Skeletal muscle cell (primary cell): ENCODE measurements around the gene NAXD.
"Not testable (repeated sequence)": the region's sequence is repeated elsewhere in the genome, so short reads cannot be mapped to it uniquely, and the experiment has no call there.

ENCODE experiments used
- DNase-seq: peaks from one replicate; pipeline ENCODE4 v3.0.0-alpha.2; 2010; ENCODE audit warnings: low read depth
- H3K4me3 ChIP-seq: 2 replicates; pipeline ENCODE4 v1.5.1; 2011; ENCODE audit warnings: low read depth, mild to moderate bottlenecking, control low read depth, low read length, moderate library complexity

The NAXD gene

DNA sequence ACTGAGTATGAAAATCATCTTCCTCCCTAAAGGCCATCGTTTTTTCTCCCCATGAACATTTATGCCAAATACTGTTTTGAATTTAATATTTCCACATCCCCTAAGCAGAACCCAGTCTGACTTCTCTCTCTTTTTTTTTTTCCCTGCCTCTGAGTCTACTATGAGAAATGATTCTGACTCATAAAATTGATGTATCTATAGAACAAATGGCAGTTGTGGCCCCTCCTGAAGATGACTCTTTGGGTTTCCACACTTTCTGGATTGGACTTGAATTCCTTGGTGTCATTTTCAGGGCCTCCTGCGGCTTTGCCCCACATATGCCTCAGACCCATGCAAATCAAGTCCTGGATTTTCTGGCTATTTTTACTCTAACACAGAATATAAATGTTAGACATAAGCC, 22.7 kb upstream of the NAXD start:
- H3K4me3 ChIP-seq: no peak overlapping the region
- no peak for DNase-seq

DNA sequence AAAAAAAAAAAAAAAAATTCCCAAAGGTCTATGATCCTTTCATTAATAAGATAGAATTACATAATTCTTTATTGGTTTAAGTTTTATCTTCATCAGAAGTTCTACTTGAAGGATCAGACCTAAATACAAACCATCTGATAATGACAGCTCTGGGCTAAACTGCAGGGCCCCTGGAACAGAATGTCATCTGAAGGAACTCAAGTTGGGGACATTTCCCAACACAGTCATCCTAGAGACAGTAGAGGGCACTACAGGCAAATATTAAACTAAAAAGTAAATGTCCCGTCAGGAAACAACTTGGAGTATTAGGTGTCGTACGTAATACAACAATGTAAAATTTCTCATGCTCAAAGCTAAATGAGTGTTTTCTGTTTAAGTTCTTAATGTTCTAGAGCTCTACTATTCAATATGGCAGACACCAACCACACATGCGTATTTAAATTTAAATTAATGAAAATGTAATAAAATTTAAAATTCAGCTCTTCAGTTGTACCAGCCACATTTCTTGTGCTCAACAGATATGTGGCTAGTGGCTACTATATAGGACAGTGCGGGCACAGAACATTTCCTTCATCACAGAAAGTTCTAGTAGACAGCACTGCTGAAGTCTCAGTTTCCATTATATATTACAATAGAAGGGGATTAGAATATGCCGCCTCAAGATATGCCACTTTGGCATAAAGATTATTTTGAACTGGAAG, 21.8 kb upstream of the NAXD start:
- H3K4me3 ChIP-seq: no peak overlapping the region
- no peak for DNase-seq

DNA sequence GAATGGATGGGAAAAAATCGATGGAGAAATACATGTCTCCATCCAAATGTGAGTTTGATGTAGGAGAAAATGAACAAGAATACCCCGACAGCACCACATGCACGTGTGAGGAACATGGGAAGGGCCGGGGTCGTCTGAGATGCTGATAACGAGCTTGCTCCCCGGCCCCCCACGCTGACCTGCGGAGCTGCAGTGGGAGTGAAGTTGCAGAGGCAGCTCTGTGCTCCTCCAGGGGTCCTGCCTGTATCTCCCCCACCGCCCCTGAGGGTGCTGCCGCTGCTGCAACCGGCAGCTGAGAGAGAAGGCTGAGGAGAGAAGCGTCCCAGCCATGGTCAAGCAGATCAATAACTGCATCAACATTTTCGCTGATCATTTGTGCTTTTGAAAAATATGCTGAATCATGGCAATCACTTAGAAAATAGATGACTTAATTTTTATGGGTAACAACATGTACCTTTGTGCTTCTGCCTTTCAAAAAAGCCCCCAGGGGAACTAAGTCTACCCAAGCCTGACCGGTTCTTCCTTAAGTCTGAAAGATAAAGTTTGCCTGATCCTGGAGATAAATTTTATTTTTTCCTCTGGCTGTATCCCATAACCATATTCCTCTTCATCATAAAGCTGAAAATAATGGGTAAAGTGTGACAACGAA, 18.2 kb upstream of the NAXD start:
- H3K4me3 ChIP-seq: no peak overlapping the region
- DNase-seq: no peak

DNA sequence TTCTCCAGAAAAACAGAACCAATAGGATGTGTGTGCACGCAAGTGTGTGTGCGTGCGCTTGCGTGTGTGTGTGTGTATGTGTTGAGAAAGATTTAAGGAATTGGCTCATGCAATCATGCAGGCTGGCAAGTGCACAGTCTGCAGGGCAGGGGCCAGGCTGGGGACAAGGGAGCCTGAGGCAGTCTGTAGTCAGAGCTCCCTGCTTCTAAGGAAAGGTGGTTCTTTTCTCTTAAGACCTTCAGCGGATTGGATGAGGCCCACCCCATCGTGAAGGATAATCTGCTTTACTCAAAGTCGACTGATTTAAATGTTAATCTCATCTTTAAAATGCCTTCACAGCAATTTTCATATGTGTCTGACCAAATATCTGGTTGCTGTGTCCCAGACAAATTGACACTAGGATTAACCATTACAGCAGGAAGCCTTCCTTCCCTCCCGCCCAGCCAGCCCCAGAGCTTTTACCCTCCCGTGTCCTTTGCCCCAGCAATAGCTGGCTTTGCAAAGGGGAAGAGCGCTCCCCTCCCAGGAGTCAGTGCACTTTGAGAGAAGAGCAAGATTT, 15.0 kb upstream of the NAXD start:
- DNase-seq: no peak
- H3K4me3 ChIP-seq: no peak overlapping the region

DNA sequence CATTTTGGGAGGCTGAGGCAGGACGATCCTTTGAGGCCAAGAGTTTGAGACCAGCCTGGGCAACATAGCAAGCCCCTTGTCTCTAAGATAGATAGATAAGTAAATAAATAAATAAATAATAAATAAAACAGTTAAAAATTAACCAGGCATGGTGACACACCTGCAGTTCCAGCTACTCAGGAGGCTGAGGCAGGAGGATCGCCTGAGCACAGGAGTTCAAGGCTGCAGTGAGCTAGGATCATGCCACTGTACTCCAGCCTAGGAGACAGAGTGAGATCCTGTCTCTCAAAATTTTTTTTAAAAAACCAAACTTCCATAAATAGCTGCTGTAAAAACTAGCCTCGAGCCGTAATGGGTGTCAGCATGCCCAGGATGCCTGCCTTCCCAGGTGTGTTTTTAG, 14.4 kb upstream of the NAXD start:
- H3K4me3 ChIP-seq: no peak overlapping the region
- no peak for DNase-seq

DNA sequence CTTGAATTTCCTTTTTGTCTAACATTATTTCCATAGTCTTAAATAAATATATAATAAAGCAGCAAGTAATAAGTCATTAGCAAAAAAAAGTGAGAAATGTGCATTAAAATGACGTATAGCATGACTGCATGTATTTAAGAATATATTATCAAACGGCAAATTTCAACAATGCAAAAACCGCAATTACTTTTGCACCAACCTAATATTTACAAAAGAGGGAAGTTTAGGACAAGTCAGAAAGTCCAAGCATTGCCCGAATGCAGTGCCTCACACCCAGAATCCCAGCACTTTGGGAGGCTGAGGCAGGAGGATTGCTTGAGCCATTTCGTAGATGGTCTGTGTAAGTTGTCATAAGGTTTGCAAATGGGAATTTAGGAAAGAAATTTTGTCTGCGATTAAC, 10.2 kb upstream of the NAXD start:
- DNase-seq: no peak
- H3K4me3 ChIP-seq: no peak overlapping the region

DNA sequence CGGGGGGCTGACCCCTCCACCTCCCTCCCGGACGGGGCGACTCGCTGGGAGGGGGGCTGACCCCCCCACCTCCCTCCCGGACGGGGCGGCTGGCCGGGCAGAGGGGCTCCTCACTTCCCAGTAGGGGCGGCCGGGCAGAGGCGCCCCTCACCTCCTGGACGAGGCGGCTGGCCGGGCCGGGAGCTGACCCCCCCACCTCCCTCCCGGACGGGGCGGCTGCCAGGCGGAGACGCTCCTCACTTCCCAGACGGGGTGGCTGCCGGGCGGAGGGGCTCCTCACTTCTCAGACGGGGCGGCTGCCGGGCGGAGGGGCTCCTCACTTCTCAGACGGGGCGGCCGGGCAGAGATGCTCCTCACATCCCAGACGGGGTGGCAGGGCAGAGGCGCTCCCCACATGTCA, 9.1 kb upstream of the NAXD start:
- H3K4me3 ChIP-seq, DNase-seq: not testable (repeated sequence)

DNA sequence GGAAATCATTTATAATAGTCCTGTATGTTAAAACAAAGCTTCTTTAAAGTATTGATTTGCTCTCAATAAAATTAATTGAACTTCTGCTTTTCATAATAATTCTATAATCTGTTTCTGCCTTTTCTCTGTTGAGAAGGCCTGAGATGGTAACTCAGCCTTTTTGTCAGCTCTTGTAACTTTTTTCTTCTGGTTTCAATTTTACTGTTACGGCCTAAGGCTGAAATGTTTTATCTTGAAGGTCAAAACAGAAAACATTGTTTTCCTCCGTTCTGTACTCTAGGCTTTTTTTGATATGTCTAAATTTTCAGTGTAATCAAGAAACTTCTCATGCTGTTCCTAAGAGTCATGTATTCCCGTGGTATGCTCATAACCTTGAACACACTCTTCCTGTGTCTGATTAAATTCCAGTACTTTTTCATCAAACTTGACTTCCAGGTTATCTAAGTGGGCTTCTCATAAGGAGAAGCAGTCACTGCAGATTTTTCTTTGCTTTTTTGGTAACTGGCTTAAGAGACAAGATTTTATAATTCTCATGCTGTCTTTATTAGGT, 7.6 kb upstream of the NAXD start:
- H3K4me3 ChIP-seq: no peak overlapping the region
- no peak for DNase-seq

DNA sequence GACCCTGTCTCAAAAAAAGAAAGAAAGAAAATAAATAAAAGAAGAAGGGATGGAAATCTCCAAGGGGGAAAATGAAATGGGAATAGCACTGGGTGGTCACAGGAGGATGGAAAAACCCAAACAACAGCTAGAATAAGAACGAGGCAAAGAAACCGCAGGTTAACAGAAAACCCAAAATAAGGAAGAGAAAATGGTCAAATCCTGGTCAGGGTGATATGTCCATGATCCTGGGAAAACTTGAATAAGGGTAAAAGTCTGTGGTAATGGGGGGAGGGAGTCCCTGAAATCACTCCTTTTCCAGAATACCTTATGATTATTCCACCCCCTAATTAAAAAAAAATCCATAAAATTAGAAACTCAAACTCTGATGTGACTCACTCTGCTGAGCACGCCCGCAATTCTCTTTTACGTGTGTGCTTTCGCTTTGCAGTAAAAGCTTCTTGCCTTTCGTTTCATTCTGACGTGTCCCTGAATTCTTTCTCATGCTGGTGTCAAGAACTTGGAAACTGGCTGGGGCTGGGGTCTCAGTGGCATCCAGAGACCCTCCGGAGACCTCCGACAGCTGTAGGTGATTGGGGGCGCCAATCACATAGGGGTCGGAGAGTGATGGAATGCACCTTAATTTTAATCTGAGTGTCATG, 4.3 kb upstream of the NAXD start:
- no peak for DNase-seq

DNA sequence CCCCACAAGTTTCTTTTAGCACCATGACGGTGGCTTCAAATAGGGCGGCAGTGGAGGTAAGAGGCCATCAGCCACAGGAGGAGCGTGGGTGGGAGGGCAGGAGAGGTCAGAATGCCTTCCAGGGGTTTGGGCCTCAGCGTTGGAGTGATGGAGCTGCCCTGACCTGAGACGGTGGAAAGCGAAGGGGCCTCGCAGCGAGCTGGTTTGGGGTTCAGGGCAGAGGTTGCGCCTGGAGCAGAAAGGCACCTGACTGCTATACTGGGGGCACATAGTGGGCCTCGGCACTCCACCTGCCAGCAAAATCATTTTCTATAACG, 382 bp upstream of the NAXD start:
- no peak for DNase-seq
- H3K4me3 ChIP-seq: peak overlapping the region; percentile 82

More for the DNA sequence above, 4.3 kb upstream of the NAXD start:
- H3K4me3 ChIP-seq: no peak overlapping the region

DNA sequence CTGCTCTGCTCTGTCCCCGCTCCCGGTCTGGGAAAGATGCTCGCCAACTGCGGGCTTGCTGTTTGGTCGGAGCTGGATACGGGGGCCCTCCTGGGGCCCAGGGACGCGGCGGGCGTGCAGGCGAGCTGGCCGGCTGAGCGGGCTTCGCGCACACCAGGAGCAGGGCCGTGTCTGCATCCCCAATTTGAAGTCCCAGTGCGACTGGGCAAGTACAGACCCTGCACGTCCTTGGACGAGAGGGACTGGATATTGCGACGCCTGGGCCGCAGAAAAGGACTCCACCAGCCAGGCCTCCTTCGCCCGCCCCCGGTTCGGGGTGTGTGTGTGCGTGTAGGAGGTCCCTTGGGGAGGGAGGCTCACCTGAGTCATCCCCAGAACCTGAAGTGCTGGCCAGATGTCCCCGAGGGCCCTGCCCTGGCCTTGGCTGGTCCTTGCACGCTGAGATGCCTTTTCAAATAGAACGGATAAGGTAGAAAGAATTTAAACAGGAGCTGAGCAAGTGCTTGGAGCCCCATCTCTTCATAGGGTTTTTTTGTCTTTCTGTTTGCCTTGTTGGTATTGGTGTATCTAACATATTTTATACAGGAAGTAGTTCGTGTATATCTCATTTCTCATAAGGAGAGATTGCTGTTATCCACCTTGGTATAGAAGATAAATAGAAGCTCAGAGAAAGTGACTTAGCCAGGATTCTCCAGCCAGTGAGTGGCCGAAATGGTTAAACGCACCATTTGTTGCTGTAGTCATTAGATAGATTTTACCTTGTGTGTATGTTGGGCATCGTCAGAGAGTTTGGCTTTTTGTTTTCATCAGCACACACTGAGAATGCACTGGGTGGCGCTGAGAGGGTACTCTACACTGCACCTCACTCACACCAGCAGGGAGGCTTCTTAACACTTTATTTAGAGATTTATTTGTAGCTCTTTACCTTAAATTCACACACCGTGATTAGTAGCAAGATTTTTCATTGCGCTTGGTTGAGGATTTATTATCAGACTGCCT, 1.1 kb downstream of the NAXD start:
- H3K4me3 ChIP-seq: peak overlapping the region; percentile 82
- DNase-seq: peak; percentile 52

DNA sequence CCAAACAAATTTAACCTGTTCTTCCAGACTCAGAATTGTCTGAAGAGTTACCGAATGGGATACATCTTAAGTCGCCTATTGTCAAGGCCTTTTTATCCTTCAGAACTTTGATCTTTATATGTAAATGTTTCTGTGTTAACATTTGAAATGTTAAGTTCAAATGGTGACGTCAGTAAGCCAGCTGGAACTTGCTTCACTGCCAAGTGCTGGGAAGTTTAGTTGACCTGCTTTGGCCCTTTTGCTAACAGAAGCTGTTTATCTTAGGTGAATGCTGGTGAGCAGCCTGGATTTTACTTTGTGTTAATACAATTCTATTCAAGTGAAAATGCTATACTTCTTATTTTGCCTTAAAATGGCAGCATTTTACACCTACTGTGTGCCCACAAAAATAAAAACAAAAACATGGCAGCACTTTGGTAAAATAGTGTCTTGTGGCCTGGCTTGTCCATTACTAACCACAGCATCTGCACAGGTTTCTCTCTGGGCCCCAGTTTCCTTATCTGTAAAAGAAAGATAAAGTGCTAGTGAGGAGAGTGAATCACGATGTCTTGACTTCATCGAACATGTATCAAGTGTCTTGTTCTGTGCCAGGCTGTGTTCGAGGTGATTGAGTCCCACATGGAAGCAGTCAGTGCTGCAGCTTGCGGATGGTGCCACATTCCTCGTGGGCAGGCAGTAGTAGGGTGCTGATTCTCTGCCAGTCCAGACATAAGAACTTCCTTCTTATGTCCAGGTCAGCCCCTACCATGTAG, 2.2 kb downstream of the NAXD start:
- H3K4me3 ChIP-seq: no peak overlapping the region
- peak; percentile 71 for DNase-seq

DNA sequence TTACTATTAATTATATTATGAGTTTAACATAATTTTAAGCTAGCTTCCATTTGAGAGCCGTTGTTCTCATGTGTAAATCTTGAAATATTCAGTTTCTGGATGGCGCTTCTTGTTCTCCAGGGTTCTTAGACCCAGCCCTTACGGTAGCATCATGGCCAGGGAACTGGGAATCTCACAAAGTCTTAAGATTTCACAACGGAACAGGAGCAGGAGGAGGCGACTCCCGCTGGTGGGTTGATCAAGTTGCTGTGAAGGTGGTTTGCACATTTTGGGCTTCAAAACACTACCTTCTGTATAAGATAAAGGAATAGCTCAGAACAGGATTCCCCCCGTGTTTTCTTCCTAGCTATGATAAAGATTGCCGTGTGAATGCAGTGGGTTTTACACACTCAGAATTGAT, 2.8 kb downstream of the NAXD start:
- no peak for DNase-seq
- H3K4me3 ChIP-seq: no peak overlapping the region

DNA sequence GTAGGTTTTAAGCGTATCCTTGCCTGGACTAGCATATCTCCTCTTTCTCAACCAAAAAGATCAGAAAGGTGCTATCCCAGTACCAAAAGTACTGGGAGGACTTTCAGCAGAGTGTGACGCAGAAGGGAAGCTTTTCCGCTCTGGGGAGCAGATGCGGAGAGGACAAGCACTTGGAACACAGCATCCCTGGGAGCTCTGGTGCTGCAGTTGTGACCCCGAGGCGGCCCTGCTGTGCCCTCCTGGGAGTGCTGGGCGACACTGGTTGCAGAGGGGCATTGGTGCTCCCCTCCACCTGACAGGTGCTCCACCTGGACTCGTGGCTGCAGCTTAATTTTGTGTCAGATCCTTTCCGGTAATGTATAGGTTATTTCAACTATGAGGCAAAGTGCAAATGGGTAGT, 3.4 kb downstream of the NAXD start:
- no peak overlapping the region for H3K4me3 ChIP-seq
- no peak for DNase-seq

DNA sequence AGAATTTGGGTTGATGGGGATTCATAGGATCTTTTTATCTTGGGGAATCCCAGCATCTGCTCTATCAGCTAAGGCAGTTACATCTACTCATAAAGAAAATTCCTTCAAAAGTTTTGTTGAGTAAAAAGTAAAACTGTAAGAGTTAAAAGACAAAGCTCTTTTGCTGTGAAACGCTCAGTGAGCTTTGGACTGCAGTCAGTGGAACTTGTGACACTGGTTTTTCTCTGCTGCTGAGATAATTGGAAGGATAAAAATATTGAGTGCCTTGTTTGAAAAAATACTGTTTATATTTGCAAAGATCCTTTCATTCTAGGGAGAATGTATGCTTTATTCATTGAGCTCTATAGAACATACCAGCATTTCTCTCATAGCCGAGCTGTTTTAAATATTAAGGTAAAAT, 5.3 kb downstream of the NAXD start:
- DNase-seq: no peak
- no peak overlapping the region for H3K4me3 ChIP-seq

DNA sequence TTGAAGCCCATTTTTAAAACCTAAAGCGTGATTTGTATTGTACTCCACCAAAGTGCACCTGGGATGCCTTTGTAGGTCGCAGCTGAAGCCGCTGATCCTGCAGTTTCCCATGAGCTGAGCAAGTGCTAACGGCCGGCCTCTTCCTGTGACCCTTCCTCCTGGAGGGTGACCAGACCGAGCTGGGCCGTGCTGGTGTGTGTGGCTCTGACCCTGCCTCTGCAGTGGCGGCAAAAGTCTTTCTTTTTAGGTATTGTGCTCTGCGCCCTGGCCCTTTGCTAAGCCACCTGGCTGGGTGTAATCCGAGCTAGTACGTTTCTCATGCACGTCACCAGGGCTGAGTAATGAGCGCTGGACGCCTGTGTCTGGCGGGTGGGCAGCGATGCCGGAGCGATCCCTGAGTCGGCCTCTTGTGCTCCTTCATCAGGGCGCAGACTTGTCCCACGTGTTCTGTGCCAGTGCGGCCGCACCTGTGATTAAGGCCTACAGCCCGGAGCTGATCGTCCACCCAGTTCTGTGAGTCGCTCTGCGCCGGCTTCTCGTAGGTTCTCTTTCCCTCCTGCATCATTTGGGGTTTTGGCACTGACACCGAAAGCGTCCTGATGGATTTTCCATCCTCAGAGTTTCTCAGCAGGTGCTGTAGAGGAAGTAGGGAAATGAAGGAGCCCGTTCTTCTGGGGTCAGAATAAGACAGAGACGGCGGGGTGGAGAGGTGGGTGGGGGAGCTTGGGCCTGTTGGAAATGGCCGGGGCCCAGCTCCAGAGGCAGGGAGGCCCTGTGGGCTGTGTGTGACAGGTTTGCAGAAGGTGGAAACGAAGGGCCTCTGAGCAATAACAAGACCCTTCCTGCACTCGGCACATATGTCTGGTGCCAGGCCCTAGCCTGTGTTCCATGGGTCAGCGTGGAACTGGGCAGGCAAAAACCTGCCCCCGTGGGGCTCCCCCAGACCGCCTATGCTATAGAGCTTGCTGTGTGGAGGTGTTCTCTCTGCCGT, 9.7 kb downstream of the NAXD start:
- H3K4me3 ChIP-seq: no peak overlapping the region
- no peak for DNase-seq

DNA sequence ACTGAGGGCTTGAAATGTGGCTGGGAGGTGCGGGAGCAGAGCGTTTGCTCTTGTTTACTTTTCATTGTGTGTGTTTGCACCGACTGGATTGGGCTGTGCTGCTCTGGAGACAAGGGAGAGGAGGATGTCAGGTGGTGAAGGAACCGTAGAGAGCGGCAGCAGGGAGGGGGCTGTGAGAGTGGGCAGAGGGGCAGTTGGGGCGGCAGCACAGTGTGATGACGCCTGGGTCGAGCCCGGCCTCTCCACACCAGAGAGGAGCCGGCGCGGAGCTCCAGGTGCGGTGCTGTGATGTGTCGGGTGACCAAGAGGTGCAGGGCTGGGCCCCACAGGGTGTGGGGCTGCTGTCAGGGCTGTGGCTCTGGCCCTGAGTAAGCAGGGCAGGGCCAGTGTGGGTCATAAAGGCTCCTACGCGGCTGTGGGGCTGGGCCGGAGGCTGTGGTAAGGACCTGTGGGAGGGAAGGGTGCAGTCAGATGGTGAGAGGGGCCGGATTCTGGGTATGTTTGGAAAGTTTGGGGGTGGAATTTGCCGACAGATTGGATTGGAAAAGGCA, 10.5 kb downstream of the NAXD start:
- no peak overlapping the region for H3K4me3 ChIP-seq
- DNase-seq: no peak
